Measurements from ENCODE around the gene ARHGEF2.

The ARHGEF2 gene

DNA sequence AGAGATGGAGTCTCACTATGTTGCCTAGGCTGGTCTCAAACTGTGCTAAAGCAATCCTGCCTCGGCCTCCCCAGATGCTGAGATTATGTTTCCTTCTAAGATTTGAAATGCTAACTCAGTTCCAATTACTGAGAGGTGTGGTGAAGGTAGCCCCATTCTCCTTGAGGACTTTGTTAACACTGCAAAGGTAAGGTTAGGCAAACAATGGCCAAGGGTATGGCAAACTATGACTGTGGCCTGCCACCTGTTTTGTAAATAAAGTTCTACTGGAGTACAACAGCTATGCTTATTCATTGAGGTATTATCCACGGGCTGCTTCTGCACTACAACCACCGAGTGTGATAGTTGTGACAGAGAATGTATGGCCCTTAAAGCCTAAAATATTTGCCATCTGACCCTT is 57.6 kb downstream of the ARHGEF2 start:
- DNase-seq (ENCODE audit: low read depth) = no peak
- H3K4me3 ChIP-seq (ENCODE audit: low read depth, low read length) = no peak overlapping the region
- TF ChIP-seq MYC (IDR thresholded peaks at IDR 0.05; ENCODE audit: low read depth, low read length) = no peak
- TF ChIP-seq, protein P1, sequence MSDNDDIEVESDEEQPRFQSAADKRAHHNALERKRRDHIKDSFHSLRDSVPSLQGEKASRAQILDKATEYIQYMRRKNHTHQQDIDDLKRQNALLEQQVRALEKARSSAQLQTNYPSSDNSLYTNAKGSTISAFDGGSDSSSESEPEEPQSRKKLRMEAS (IDR thresholded peaks at IDR 0.05; ENCODE audit: low read depth, low read length) = no peak
- TF ChIP-seq POLR2A (IDR thresholded peaks at IDR 0.05; ENCODE audit: extremely low read depth, insufficient read length) = no peak
- TF ChIP-seq, protein P2, sequence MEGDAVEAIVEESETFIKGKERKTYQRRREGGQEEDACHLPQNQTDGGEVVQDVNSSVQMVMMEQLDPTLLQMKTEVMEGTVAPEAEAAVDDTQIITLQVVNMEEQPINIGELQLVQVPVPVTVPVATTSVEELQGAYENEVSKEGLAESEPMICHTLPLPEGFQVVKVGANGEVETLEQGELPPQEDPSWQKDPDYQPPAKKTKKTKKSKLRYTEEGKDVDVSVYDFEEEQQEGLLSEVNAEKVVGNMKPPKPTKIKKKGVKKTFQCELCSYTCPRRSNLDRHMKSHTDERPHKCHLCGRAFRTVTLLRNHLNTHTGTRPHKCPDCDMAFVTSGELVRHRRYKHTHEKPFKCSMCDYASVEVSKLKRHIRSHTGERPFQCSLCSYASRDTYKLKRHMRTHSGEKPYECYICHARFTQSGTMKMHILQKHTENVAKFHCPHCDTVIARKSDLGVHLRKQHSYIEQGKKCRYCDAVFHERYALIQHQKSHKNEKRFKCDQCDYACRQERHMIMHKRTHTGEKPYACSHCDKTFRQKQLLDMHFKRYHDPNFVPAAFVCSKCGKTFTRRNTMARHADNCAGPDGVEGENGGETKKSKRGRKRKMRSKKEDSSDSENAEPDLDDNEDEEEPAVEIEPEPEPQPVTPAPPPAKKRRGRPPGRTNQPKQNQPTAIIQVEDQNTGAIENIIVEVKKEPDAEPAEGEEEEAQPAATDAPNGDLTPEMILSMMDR (IDR thresholded peaks at IDR 0.05; ENCODE audit: low read depth, low read length) = no peak

DNA sequence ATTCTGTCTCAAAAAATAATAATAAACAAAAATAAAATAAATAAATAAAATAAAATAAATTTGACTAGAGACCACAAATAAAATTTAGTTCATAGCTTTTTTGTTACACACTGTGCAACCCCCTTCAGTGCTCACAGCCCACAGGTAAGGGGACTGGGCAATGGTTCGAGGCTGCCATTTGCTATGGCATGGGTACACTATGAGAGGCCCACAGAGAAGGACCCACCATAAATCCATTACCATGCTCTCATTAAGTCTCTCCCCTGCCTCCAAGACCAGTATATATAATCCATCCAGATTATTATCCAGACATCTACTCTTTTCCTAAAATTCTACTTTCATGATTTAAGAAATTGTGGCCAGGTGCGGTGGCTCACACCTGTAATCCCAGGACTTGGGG is 58.5 kb downstream of the ARHGEF2 start:
- H3K4me3 ChIP-seq (ENCODE audit: low read depth, low read length) = no peak overlapping the region
- DNase-seq (ENCODE audit: low read depth) = no peak
- TF ChIP-seq, protein P2 (IDR thresholded peaks at IDR 0.05; ENCODE audit: low read depth, low read length) = no peak
- TF ChIP-seq MYC (IDR thresholded peaks at IDR 0.05; ENCODE audit: low read depth, low read length) (no peak), POLR2A (IDR thresholded peaks at IDR 0.05; ENCODE audit: extremely low read depth, insufficient read length) (no peak)
- TF ChIP-seq, protein P1 (IDR thresholded peaks at IDR 0.05; ENCODE audit: low read depth, low read length) = no peak

DNA sequence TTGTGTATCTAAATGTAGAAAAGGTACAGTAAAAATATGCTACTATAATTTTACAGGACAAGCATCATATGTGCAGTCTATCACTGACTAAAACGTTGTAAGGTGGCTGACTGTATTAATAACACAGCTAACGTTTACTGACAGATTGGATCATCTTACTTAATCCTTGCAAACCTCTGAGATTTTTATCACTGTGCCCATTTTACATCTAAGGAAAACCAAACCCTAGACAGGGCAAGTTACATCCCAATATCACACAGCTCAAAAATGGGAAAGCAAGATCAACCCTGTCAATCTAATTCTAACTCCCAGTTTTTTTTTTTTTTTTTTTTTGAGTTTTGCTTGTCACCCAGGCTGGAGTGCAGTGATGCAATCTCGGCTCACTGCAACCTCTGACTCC is 59.7 kb downstream of the ARHGEF2 start:
- H3K4me3 ChIP-seq (ENCODE audit: low read depth, low read length) = no peak overlapping the region
- DNase-seq (ENCODE audit: low read depth) = no peak
- TF ChIP-seq MYC (IDR thresholded peaks at IDR 0.05; ENCODE audit: low read depth, low read length) = no peak

DNA sequence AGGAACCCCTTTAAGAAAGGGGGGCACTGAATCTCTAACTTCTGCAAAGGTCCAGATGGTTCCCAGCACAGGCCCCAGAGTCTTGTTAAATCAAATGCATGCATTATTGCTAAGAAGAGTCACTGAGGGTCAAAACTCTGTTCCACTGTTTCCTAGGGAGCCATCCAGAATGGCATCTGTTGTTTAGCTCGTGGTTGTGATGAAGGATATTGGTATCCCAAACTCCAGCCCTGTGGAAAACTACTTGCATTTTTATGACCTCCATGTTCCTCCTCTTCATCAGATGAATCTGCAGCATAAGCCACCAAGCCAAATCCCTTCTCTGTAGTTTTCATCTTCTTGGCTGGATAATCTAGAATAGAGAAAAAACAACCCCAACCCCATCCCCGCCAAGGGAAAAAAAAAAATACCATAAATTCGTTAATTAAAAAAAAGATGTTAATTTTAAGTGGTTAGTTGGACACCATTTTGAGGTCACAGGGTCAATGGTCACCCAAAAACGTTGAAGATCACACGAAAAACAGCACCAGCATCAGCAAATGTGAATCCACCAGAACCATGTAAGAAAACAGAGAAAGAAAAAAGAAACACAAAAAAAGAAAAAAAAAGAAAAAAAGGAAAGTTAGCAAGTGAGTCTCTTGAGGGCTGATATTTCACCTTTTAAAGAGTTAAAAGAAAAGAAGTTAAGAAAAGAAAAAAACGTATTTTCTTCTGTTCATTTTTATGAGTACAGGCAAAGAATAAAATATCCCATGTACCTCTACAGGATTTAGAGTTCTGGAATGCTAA is 64.2 kb downstream of the ARHGEF2 start:
- H3K4me3 ChIP-seq (ENCODE audit: low read depth, low read length) = no peak overlapping the region
- TF ChIP-seq, protein P2 (IDR thresholded peaks at IDR 0.05; ENCODE audit: low read depth, low read length) = no peak
- TF ChIP-seq, protein P1 (IDR thresholded peaks at IDR 0.05; ENCODE audit: low read depth, low read length) = no peak
- no peak for TF ChIP-seq POLR2A (IDR thresholded peaks at IDR 0.05; ENCODE audit: extremely low read depth, insufficient read length)
- TF ChIP-seq MYC (IDR thresholded peaks at IDR 0.05; ENCODE audit: low read depth, low read length) = no peak
- DNase-seq (ENCODE audit: low read depth) = no peak

DNA sequence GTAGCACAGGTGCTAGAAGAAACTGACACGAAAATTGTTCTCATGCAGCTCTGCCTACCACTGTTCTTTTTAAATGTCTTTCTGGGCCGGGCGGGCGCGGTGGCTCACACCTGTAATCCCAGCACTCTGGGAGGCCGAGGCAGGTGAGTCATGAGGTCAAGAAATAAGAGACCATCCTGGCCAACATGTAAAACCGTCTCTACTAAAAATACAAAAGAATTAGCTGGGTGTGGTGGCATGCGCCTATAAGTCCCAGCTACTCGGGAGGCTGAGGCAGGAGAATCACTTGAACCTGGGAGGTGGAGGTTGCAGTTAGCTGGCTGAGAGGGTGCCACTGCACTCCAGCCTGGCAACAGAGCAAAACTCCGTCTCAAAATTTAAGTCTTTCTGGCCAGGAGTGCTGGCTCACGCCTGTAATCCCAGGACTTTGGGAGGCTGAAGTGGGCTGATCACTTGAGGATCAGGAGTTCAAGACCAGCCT is 66.3 kb downstream of the ARHGEF2 start:
- DNase-seq (ENCODE audit: low read depth) = no peak
- TF ChIP-seq, protein P2 (IDR thresholded peaks at IDR 0.05; ENCODE audit: low read depth, low read length) = no peak
- no peak for TF ChIP-seq MYC (IDR thresholded peaks at IDR 0.05; ENCODE audit: low read depth, low read length)
- TF ChIP-seq, protein P1 (IDR thresholded peaks at IDR 0.05; ENCODE audit: low read depth, low read length) = no peak
- no peak for TF ChIP-seq POLR2A (IDR thresholded peaks at IDR 0.05; ENCODE audit: extremely low read depth, insufficient read length)
- H3K4me3 ChIP-seq (ENCODE audit: low read depth, low read length) = peak overlapping the region; percentile 75

DNA sequence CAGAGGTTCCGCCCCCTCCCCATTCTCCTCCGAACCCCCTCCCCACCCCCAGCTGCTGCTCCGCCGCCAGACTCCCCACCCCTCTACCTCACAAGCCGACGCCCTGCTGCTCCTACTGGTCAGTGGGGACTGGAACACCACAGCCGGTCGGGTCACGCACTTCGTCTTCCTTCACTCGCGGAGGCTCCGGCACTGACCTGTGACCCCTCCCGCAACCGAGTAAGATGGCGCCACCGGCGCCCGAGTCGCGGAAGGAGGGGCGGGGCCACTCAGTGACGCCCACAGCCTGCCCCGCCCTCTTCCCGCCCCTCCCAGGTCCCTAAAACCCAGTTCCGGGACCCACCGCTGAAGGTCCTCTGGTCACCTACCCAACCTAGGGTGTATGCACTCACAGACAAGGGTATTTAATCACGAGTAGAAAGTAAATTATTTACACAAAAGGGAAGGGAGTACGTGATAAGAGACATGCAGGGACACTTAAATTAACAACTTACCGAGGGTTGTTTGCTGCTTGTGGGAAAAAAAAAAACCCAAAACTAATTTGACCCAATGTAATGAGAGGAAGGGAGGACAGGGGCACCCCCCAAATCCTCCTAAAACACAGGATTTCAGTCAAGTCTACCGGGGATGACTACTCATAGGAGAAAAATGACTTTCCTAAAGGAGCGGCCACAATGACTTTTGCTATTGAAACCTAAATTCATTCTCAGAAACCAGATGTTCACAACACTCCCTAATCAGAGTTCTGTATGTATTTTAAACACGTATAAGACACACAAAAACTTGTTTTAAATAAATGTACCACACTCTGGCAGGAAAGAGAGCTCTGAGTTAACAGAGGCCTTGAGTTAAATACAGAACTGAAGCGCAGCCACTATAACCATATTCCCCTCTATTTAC is 66.9 kb downstream of the ARHGEF2 start, which contains the start of gene RIT1:
Gene RIT1, minus strand, starts transcription at position 194 of the 900 bp plus-strand sequence. CDS start 588 bp downstream, outside the sequence.
- H3K4me3 ChIP-seq (ENCODE audit: low read depth, low read length) = peak within 1 kb of the TSS; percentile 75
- peak; percentile 86 for DNase-seq (ENCODE audit: low read depth)
- TF ChIP-seq POLR2A (IDR thresholded peaks at IDR 0.05; ENCODE audit: extremely low read depth, insufficient read length) (peak; percentile 37), MYC (IDR thresholded peaks at IDR 0.05; ENCODE audit: low read depth, low read length) (no peak)
- TF ChIP-seq, protein P1 (IDR thresholded peaks at IDR 0.05; ENCODE audit: low read depth, low read length) = 0 out of 2 replicates have a peak, but pooled peaks have one; percentile 15
- TF ChIP-seq, protein P2 (IDR thresholded peaks at IDR 0.05; ENCODE audit: low read depth, low read length) = no peak

Data from NB4 (cell line).